HG02852 (cell line): ENCODE data around the gene CDK5RAP3.
"Not testable (repeated sequence)": the region's sequence is repeated elsewhere in the genome, so short reads cannot be mapped to it uniquely, and the experiment has no call there.

ENCODE experiments used
- ATAC-seq: cut with Tn5 transposase; IDR thresholded peaks from one replicate; pipeline ENCODE4 v1.9.1; 2021; ENCODE audit warnings: mild to moderate bottlenecking, moderate library complexity; ENCODE audit not compliant: unreplicated experiment

CDK5RAP3 gene

DNA sequence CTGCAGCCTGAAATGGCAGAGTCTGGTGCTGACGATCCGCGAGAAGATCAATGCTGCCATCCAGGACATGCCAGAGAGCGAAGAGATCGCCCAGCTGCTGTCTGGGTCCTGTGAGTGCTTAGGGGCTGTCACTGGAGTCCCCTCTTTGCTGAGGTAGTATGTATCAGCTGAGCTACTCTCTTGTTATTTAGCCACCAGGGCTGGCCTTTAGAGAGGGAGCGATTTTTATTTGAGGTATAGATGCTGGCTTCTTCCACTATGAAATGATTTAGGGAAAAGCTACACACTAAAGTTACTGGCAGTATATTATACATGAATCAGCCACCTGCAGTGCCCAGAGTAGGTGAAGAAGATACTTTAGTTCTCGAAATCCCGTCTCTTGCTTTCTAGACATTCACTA is 2.6 kb downstream of the CDK5RAP3 start:
- no peak for ATAC-seq

DNA sequence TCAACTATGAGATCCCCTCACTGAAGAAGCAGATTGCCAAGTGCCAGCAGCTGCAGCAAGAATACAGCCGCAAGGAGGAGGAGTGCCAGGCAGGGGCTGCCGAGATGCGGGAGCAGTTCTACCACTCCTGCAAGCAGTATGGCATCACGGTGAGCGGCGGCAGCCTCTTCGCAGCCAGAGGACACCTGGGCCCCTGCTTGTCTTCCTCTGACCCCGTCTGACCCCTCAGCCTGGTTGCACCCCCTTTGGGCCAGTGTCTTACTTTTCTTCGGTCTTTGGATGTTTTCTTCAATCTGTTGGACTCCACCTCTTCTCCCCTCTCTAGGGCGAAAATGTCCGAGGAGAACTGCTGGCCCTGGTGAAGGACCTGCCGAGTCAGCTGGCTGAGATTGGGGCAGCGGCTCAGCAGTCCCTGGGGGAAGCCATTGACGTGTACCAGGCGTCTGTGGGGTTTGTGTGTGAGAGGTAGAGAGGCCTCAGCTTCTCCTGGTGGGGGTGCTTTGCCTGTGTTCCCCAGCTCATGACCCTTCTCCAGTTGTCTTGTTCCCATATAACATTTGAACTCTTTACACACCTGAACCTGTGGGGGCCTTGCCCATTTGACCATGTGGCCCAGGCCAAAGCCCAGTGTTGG is 4.4 kb downstream of the CDK5RAP3 start:
- ATAC-seq: no peak

DNA sequence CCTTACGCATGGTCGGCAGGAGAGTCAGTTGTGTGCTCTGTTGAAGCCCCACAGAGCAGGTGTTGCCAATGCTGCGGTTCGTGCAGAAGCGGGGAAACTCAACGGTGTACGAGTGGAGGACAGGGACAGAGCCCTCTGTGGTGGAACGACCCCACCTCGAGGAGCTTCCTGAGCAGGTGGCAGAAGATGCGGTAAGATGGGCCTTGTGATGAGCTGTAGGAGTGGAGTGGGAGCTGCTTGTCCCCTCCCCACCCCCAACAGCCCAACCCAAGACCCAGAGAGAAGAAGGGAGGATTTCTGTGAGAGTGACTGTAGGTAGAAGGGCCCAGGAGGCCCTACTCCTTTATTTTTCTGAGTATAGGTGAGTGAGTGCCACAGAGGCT is 4.9 kb downstream of the CDK5RAP3 start:
- no peak for ATAC-seq

DNA sequence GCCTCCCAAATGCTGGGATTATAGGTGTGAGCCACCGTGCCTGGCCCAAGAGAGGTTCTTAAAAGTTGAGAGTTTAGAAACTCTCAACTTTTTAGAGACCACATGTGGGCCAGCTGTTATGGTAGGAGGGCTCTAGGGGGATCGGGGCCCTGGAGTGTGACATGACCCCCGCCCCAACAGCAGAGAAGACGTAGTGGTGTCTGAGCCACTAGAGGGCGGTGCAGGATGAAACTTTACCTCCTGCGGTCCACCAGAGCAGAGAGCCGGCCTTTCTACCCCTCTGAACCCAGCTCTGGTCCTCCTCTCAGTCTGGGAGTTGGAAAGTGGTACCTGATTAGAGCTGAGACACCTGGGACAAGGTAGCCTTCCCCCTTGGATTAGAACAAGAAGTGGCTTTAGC is 7.4 kb downstream of the CDK5RAP3 start:
- ATAC-seq: no peak

DNA sequence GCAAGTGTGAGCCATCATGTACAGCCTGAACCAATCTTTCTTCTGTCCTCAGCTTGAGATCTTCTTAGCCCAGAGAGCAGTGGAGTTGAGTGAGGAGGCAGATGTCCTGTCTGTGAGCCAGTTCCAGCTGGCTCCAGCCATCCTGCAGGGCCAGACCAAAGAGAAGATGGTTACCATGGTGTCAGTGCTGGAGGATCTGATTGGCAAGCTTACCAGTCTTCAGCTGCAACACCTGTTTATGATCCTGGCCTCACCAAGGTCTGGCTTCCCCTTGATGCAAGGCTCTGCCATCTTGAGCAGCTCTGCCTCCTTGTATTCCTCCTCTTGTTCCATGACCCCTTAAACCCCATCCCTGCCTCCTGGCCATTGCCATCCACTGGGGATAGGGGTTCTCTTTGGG is 9.6 kb downstream of the CDK5RAP3 start:
- ATAC-seq: no peak

DNA sequence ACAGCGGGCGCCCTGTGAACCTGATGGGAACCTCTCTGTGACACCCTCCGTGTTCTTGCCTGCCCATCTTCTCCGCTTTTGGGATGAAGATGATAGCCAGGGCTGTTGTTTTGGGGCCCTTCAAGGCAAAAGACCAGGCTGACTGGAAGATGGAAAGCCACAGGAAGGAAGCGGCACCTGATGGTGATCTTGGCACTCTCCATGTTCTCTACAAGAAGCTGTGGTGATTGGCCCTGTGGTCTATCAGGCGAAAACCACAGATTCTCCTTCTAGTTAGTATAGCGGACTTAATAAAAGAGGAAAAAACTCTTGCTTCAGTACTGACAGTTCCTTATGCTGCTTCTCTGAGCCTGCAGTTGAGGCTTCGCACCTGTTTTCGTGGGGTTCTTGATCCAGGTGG is 10.5 kb downstream of the CDK5RAP3 start:
- ATAC-seq: no peak

DNA sequence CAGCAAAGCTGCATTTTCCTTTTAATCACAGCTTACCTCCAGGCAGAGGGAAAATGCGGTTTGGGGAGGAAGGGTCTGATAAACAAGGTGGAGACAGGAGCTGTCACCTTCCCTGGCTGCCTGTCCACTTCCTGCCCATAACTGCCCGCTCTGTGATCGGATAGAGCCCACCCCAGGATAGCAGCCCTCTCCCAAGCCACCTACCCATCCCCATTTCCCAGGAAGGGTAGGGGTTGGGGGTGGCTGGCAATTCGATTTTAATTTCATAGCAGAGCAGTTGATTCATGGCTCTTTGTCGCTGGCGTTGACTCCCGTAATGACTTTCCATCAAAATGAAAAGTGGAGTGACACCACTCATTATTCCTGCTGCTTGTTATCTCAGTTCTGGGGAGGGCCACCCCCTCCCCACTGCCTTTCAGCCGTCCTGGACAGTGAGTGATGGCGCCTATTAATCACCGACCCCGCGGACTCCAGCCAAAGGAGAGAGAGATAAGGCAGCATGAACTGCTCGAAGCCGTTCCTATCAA is 11.2 kb downstream of the CDK5RAP3 start:
- no peak for ATAC-seq

DNA sequence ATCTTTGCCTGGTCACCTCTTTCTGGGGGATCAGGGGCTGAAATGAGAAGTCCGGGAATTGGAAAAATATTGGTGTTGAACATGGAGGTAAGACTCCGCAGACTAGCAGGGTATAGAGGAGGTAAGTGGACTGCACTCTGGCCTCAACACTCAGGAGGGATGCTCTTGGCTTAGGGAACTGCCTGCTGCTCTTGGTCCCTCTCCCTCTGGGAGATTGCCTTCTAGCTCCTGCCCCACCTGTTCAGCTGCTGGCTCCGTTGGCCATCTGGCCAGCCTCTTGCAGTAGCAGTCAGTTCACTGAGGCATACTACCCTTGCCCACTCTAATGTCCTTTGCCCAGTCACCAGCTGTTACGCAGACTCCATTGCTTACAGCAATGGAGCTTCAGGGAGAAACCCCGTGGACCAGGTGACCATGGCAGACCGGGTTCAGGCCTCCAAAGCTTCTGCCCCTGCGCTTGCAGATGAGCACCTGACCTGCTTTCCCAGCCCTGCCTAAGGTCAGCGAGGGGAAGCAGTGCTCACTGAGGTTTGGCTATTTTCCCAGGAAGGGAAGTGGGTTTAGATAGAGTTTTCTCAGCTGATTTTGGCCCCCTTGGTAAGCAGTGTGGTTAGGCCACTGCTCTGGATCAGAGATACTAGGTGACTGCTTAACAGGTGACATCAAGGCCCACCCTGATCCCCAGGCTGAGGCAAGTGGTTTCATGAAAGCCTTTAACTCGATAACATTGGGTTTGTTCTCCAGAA is 11.9 kb downstream of the CDK5RAP3 start:
- no peak for ATAC-seq

DNA sequence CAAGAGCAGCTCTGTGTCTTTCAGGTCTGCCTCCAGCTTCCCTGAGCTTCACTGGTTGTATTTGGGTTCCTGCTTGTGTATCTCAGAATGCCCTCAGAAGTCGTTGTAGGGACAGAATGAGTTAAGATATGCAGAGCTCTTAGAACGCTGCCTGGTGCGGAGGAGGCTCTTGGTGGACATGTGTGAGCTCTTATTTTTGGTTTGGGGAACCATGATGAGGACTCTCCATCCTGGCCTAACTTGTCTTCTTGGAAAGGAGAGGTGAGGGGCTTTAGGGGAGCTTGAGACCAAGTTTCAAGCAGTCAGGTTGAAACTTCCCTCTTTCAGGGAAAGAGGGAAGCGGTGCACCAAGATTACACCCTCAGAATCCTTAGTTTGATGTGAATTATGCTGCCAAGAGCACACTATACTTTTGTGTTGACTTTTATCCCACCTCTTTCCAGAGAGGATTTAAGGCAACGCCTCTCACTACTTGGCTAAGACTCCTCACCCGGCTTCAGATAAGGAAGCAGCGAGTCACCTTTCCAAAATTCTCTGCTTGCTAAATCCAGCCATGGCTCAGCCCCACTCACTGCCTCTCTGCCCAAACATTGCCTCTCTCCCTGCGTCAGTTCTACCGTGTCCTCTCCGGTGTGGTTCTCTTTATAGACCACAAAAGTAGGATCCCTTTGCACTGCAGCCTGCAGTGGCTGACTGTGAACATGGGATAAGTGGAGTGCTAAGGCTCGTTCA is 12.7 kb downstream of the CDK5RAP3 start:
- ATAC-seq: no peak

DNA sequence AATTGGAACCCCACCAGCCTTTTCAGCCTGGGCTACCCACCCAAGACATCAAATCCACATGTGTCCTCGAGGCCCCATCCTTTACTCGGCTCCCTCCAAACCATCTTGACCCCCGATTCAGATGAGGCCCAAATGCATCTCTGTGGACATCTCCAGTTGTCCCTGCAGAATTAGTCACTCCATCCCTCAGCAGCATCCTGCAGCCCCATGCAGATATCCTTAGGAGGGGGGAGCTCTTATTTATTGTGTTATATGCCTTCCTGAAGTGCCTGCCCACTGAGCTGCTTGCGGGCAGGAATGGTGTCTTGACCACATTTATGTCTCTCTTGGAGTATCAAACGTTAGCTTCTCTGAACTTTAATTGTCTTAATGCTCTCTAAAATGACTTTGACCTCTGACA is 15.6 kb downstream of the CDK5RAP3 start:
- ATAC-seq: no peak

DNA sequence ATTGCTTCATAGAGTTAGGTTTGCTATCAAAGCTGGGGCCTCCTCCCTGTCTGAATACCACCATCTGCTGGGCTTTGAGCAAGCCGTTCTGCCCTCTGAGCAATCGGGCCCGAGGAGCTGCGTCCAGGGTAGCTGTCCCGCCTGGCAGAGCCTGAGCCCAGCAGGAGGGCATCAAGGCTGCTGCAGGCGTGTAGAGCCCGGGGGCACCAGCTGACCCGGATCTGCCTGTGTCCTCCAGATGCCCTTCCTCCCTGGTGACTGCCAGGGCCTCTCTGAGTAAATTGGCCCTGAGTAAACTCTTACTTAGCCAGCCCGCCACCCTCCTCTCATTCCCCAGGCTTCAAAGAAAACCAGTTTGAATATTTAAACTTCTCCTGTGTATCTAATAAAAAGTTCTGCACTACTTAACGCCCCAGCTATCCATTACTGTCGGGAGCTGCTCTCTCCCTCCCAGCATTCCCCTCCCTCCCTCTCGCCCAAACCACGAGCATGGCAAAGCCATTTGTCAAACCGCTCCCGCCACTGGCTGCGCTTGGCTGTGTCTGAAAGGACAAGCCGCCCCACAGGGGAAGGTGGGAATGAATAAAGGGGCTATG is 16.4 kb downstream of the CDK5RAP3 start:
- ATAC-seq: no peak

DNA sequence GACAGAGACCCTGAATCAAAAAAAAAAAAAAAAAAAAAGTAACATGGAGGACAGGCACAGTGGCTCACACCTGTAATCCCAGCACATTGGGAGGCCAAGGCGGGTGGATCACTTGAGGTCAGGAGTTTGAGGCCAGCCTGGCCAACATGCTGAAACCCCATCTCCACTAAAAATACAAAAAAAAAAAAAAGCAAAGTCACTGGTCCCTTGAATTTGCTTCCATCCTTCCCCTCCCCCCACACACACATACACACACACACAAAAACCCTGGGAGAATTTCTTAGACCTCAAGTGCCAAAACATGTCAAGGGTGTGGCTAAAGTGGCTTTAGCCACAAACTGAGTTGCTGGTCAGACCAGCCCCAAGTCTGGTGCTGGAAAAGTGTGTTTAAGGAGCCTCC is 17.5 kb downstream of the CDK5RAP3 start:
- ATAC-seq: not testable (repeated sequence)

DNA sequence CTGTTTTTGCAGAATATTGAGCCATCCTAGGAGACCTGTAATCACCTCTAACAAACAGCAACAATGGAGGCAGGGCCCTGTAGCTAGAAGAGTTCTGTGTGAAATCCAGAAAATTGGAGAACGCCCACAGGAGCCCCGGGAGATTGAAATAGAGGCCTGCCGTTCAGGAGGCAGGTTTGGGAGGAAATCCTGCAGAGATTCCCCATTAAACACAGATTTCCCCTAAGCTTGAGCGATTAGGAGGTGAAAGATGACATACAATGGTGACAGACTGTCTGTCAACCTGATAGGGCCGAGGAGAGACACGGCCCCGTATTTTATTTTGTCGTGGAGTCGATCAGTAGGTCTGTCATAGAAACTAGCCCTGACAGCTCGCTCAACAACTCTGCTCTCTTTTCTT is 18.2 kb downstream of the CDK5RAP3 start:
- no peak for ATAC-seq

DNA sequence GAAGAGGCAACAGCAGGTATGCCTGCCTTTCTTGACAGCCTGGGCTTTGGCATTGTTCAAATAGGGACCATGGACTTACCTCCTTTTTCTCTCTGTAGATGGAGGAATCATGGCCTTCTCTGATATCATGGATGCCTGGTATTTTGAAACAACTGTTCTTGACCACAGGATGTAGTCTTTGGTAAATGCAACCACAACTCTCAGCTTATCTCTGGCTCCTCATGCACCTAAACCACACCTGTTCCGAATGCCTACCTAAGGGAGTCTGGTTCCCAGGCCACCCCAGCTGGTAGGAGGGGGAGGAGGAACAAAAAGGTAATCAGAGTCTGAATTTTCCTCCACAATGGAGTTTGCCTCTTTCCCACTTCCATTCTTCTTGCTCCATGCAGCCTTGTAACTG is 18.8 kb downstream of the CDK5RAP3 start:
- ATAC-seq: no peak

DNA sequence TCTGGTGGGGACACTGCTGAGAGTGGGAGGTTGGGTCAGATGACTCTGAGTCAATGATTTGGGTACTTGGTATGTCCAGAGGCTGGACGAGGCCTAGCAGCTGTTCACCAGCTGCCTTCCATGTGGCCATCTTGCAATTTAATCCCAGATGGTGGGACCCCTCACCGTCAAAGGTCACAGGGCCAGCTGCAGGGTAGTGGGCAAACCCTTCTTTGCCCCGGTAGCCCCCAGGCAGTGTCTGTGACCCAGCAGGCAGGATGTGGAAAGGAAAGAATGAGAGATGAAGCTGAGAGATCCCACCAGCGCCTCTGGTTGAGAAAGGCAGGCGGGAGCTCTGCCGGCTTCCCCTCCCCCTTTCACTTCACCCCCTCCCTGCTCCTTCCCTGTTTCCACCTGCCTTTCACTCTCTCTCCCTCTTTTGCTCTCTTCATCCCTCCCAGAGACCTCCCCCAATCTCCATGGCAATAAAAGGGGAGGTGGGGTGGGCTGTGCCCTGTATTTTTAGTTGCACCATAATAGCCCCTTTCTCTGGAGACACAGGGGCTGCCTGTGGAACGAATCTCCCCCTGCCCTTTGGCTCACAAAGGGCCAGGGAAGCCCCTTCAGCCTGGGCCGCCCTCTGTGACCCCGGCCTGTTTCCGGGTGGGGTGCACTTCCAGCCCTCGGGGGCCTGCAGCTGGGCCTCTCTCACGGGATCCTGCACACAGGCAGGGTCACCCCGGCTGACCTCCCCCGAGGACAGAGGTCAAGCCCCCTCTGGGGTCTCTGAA is 20.2 kb downstream of the CDK5RAP3 start:
- ATAC-seq: no peak

DNA sequence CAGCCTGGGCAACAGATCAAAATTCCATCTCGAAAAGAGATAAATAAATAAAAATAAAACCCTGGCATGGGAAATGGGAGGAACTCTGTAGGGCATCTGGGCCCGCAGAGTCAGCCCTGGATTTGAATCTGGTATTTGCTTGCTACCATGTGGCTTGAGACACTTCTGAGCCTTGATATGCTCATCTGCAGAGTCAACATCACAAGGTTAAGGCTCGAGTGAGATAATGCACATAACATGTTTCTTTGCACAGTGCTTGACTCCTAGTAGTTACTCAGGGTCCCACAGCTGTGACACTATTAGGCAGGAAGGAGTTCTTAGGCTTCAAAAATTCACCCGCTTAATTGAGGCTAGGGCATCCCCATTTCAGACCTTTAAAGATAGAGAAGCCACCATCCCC is 21.3 kb downstream of the CDK5RAP3 start:
- ATAC-seq: no peak

DNA sequence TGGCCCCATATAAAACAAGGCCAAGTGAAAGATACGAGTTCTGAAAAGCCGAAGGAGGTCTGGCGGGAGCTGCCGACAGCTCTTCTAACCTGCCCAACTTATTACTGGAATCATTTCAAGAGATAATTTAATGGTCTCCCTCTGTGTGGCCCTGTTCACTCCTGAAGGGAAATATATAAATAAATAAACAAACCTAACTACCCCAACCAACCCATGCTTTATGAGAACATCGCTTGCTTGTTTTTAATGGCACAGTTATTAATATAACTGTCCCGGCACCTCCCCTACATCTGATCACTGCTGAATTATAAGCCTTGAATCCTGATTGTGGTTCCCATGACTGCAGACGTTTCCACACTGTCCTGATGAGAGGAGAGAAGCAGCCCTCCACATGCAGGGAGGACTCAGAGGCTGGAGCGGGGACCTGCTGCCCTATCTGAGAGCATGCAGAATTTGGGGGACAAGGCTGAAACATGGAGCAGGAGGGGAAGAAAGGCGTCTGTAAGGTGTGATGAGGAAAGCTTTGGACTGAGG is 22.2 kb downstream of the CDK5RAP3 start:
- ATAC-seq: no peak

DNA sequence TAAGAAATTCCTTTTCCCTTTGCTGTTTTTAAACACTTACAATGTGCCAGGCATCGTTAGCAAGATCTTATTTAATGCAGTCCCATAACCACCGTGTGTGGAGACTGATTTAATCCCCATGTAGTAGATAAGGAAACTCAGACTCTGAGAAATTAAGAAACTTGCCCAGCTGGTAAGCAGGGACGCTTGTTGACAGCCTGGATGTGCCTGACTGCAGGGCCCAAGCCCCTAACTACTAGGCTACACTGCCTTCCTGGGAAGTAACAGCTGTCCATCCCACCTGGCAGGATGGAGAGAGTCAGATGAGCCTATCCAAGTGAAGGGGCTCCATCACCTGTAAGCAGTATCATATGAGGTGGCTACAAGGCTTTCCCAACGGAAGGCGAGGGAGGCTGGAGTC is 23.1 kb downstream of the CDK5RAP3 start:
- no peak for ATAC-seq

DNA sequence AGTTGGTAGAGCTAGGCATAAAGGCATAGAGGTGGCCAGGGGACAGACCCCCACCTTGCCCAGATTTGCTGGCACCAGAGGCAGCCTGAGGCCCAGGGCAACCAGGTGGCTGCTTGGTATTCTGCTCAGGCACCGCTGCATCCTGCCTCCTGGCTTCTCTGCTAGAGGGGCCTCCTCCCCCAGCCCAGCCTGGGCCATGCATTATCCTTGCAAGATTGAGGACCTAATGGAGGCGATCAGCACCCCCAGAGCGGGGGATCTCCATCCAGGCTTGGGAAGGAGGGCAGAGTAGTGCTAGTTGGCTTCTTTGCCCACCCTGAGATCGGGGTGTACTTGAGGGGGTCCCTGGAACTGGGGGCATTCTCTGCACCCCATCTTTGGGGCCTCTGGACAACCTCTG is 23.8 kb downstream of the CDK5RAP3 start:
- no peak for ATAC-seq

DNA sequence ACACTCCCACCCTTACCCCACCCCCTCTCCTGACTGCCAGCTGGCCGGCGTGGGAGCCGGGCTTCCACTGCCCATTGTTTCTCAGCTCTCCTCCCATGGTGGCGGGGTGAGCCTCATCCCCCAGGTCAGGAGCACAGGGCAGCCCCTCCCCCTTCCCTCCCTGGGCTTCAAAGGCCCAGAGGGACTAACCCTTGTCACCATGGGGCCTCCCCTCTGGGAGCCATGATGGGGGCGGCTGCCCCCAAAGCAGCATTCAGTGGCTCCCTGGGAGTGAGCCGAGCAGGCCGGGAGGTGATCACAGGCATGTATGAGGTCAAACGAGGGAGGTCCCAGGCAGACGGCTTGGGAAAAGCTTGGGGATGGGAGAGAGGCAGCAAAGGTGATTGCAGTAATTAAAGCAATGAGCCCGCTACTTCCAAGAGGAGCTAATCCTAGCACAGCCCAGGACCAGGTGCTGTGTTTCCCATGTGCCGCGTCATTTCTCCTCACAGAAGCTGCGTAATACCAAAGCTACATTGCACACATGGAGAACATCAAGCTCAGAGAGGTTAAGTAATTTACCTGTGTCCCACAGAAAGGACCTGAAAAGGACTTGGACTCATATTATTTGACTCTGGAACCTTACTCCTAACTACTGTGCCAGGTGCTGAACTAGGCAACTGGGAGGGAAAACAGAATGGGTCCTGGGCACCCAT is 24.5 kb downstream of the CDK5RAP3 start:
- ATAC-seq: no peak
